ENCODE results near the gene ARL4C.

ARL4C gene

GRCh38 chr2:234451242-234451641, 45.6 kb downstream of the ARL4C start:
- Histone ChIP-seq H3K36me3 (ENCODE audit: insufficient read depth, low read depth, low read length) (no peaks in the 10 kb centered on the region), H3K4me3 (ENCODE audit: low read length) (no peak overlapping the region), H3K4me1 (ENCODE audit: insufficient read depth, low read length) (peaks cover 31% of the 10 kb centered on the region), H3K27ac (ENCODE audit: low read length) (no peak overlapping the region), H3K9ac (ENCODE audit: low read depth, low read length) (no peak overlapping the region), H3K27me3 (ENCODE audit: insufficient read depth, low read length) (peaks cover 10% of the 10 kb centered on the region; the same call in 1 of the 2 replicates), H3K9me3 (ENCODE audit: insufficient read depth, low read depth, low read length) (no peaks in the 10 kb centered on the region)

GRCh38 chr2:234450431-234451124, 46.3 kb downstream of the ARL4C start:
- Histone ChIP-seq H3K27me3 (ENCODE audit: insufficient read depth, low read length) (peaks cover 11% of the 10 kb centered on the region; the same call in 1 of the 2 replicates), H3K36me3 (ENCODE audit: insufficient read depth, low read depth, low read length) (no peaks in the 10 kb centered on the region), H3K4me3 (ENCODE audit: low read length) (no peak overlapping the region), H3K27ac (ENCODE audit: low read length) (no peak overlapping the region), H3K9ac (ENCODE audit: low read depth, low read length) (no peak overlapping the region), H3K9me3 (ENCODE audit: insufficient read depth, low read depth, low read length) (no peaks in the 10 kb centered on the region), H3K4me1 (ENCODE audit: insufficient read depth, low read length) (peaks cover 31% of the 10 kb centered on the region)

GRCh38 chr2:234448506-234449184, 48.2 kb downstream of the ARL4C start:
- H3K27me3 ChIP-seq (ENCODE audit: insufficient read depth, low read length), result peaks cover 11% of the 10 kb centered on the region; the same call in 1 of the 2 replicates
- no peaks in the 10 kb centered on the region for H3K9me3 ChIP-seq (ENCODE audit: insufficient read depth, low read depth, low read length)
- H3K9ac ChIP-seq (ENCODE audit: low read depth, low read length), result peak overlapping the region; percentile 46; the same call in 1 of the 2 replicates
- H3K36me3 ChIP-seq (ENCODE audit: insufficient read depth, low read depth, low read length), result no peaks in the 10 kb centered on the region
- peaks cover 31% of the 10 kb centered on the region for H3K4me1 ChIP-seq (ENCODE audit: insufficient read depth, low read length)
- H3K27ac ChIP-seq (ENCODE audit: low read length), result no peak overlapping the region
- peak overlapping the region; percentile 14; the same call in 1 of the 2 replicates for H3K4me3 ChIP-seq (ENCODE audit: low read length)

- Histone ChIP-seq H3K27me3 (ENCODE audit: insufficient read depth, low read length) (peaks cover 11% of the 10 kb centered on the region; the same call in 1 of the 2 replicates), H3K9ac (ENCODE audit: low read depth, low read length) (peak overlapping the region; percentile 46; the same call in 1 of the 2 replicates), H3K27ac (ENCODE audit: low read length) (no peak overlapping the region), H3K4me1 (ENCODE audit: insufficient read depth, low read length) (peaks cover 31% of the 10 kb centered on the region), H3K4me3 (ENCODE audit: low read length) (no peak overlapping the region), H3K9me3 (ENCODE audit: insufficient read depth, low read depth, low read length) (no peaks in the 10 kb centered on the region), H3K36me3 (ENCODE audit: insufficient read depth, low read depth, low read length) (no peaks in the 10 kb centered on the region)
Measured at GRCh38 chr2:234447963-234448362, 48.9 kb downstream of the ARL4C start.

GRCh38 chr2:234447189-234447588, 49.7 kb downstream of the ARL4C start:
- Histone ChIP-seq H3K9me3 (ENCODE audit: insufficient read depth, low read depth, low read length) (no peaks in the 10 kb centered on the region), H3K4me3 (ENCODE audit: low read length) (no peak overlapping the region), H3K27me3 (ENCODE audit: insufficient read depth, low read length) (peaks cover 11% of the 10 kb centered on the region; the same call in 1 of the 2 replicates), H3K36me3 (ENCODE audit: insufficient read depth, low read depth, low read length) (no peaks in the 10 kb centered on the region), H3K4me1 (ENCODE audit: insufficient read depth, low read length) (peaks cover 31% of the 10 kb centered on the region), H3K27ac (ENCODE audit: low read length) (no peak overlapping the region), H3K9ac (ENCODE audit: low read depth, low read length) (no peak overlapping the region; the same call in 1 of the 2 replicates)

GRCh38 chr2:234446404-234447076, 50.3 kb downstream of the ARL4C start:
- Histone ChIP-seq H3K36me3 (ENCODE audit: insufficient read depth, low read depth, low read length) (no peaks in the 10 kb centered on the region), H3K4me1 (ENCODE audit: insufficient read depth, low read length) (peaks cover 30% of the 10 kb centered on the region), H3K4me3 (ENCODE audit: low read length) (no peak overlapping the region), H3K27ac (ENCODE audit: low read length) (no peak overlapping the region), H3K27me3 (ENCODE audit: insufficient read depth, low read length) (peaks cover 11% of the 10 kb centered on the region; the same call in 1 of the 2 replicates), H3K9me3 (ENCODE audit: insufficient read depth, low read depth, low read length) (no peaks in the 10 kb centered on the region), H3K9ac (ENCODE audit: low read depth, low read length) (no peak overlapping the region)

- Histone ChIP-seq H3K4me1 (ENCODE audit: insufficient read depth, low read length) (peaks cover 20% of the 10 kb centered on the region), H3K27ac (ENCODE audit: low read length) (no peak overlapping the region)
Measured at GRCh38 chr2:234444893-234445292, 52.0 kb downstream of the ARL4C start.

GRCh38 chr2:234444242-234444730, 52.6 kb downstream of the ARL4C start:
- no peaks in the 10 kb centered on the region for H3K36me3 ChIP-seq (ENCODE audit: insufficient read depth, low read depth, low read length)
- peaks cover 16% of the 10 kb centered on the region for H3K4me1 ChIP-seq (ENCODE audit: insufficient read depth, low read length)
- H3K27me3 ChIP-seq (ENCODE audit: insufficient read depth, low read length), result peaks cover 11% of the 10 kb centered on the region; the same call in 1 of the 2 replicates
- no peaks in the 10 kb centered on the region for H3K9me3 ChIP-seq (ENCODE audit: insufficient read depth, low read depth, low read length)
- H3K4me3 ChIP-seq (ENCODE audit: low read length), result no peak overlapping the region
- H3K9ac ChIP-seq (ENCODE audit: low read depth, low read length), result no peak overlapping the region
- no peak overlapping the region for H3K27ac ChIP-seq (ENCODE audit: low read length)

More at GRCh38 chr2:234444893-234445292, 52.0 kb downstream of the ARL4C start:
- Histone ChIP-seq H3K36me3 (ENCODE audit: insufficient read depth, low read depth, low read length) (no peaks in the 10 kb centered on the region), H3K27me3 (ENCODE audit: insufficient read depth, low read length) (peaks cover 11% of the 10 kb centered on the region; the same call in 1 of the 2 replicates), H3K4me3 (ENCODE audit: low read length) (no peak overlapping the region), H3K9me3 (ENCODE audit: insufficient read depth, low read depth, low read length) (no peaks in the 10 kb centered on the region), H3K9ac (ENCODE audit: low read depth, low read length) (no peak overlapping the region)

Data from iPS-20b (cell line).